Measurements from ENCODE around the gene NPB.

Gene NPB

GRCh38 chr17:81898885-81899284 is 3.2 kb upstream of the NPB start:
- no peak for DNase-seq (ENCODE audit: low read depth)

GRCh38 chr17:81899514-81900166 is 2.4 kb upstream of the NPB start:
- DNase-seq (ENCODE audit: low read depth): no peak

- DNase-seq (ENCODE audit: low read depth): peak; percentile 23
These were observed 1.7 kb upstream of the NPB start for GRCh38 chr17:81900181-81900820.

DNA sequence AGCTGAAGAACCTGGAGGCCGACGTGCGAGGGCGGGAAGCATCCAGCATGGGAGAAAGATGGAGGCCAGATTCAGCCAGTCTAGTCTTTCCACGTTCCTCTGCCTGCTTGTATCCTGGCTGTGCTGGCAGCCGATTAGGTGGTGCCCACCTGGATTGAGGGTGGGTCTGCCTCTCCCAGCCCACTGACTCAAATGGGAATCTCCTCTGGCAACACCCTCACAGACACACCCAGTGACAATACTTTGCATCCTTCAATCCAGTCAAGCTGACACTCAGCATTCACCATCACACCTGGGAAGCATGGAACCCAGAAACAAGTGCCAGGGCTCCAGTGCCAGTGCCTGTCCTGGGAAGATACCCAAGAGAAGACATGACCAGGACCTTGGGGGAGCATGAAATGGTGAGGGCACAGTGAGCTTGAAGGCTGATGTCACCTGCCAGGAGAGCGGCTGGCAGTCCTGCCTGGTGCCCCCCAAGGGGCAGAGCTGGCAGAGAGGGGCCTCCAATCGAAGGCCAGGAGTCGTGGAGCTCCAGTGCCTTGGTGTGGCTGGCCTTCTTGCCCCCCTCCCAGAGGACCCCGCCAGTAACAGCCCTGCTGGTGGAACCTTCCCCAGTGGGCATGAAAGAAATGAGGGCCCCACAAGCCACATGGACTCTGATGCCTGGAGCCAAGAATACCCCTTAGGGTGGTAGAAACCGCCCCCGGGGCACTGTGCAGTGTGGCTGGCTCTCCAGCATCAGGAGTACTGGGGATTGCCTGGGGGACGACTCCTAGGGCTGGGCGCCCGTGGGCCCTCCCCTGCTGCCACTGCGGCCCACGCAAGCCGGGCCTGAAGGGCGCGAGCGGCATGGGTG is 643 bp upstream of the NPB start:
- no peak for DNase-seq (ENCODE audit: low read depth)

DNA sequence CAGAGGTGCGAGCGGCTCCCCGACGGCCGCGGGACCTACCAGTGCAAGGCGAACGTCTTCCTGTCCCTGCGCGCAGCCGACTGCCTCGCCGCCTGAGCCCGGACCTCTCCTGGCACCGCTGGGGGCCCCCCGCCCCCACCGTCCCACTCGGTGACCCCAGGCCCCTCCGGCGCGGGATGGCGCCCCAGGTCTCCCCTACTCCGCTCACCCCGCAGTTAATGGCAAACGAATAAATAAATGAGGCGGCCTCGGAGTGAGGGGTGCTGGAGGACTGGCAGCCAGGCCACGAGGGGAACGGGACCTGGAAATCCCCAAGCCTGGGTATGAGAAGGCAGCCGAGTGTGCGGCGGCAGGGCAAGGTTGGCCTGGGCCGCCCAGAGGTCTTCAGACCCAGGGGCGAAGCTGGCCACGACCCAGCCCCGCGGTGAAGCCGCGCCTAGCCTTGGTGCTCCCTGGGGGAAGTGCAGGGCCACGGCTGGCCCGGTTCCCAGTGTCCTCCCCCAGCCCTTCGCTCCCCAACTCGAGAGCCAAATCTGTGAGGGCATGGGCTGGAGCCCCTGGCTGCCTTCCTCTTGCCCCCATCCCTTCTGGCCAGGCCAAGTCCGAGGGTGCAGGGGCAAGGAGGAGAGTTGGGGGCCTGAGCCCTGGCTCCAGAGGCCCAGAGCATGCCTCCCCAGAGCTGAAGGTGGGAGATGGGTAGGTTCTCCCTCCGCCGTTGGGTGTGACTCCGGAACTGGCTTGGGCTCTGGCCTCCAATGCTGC is 796 bp downstream of the NPB start:
- no peak for DNase-seq (ENCODE audit: low read depth)

DNA sequence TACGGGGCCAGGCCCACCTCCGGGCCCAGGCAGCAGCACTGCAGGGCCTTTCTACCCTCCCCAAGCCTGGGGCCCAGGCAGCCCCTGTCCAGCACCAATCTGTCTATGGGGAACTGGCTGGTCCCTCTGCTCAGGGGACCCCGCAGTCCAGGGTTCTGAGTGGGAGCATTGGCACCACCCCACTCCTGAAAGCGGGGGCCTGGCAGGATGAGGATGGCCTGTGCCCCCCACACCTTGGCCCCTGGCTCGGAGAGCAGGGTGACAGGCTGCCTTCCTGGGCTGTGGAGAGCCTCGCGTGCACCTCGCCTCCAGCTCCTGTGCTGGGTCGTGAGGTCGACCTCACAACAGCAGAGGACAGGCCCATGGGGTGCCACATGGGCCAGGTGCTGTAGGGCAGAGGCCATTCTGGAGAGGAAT is 1.4 kb downstream of the NPB start:
- DNase-seq (ENCODE audit: low read depth): no peak

DNA sequence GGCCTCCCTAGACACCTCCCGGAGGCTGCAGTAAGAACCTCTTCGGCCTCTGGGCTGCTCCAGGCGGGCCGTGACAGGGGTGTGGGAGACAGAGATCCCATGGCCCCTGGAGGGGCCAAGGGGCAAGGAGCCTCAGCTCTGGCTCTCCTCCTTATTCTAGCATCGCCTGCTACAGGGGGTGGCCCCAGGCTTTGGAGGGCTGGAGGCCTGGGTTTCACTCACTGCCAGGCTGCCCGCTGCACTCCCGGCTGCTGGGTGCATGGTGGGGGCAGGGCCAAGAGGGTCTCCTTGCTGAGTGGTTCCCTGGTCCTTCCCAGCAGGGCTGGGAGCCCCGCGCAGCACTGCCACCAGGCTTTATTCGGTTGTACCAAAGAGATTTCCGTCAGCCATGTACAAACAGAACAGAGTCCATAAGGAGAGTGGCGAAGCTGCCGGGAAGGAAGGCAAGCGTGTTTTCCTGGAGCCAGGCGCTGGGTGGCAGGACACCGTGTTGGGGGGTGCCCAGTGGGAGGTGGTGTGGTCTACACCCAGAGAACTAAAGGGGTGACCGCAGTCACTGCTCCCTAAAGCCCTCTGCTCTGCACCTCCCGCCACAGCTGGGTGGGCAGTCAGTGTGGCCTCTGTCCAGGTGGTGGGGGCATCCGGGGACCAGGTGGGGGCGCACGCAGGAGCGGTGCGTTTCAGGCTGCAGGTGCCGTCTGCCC is 2.0 kb downstream of the NPB start:
- DNase-seq (ENCODE audit: low read depth): no peak

DNA sequence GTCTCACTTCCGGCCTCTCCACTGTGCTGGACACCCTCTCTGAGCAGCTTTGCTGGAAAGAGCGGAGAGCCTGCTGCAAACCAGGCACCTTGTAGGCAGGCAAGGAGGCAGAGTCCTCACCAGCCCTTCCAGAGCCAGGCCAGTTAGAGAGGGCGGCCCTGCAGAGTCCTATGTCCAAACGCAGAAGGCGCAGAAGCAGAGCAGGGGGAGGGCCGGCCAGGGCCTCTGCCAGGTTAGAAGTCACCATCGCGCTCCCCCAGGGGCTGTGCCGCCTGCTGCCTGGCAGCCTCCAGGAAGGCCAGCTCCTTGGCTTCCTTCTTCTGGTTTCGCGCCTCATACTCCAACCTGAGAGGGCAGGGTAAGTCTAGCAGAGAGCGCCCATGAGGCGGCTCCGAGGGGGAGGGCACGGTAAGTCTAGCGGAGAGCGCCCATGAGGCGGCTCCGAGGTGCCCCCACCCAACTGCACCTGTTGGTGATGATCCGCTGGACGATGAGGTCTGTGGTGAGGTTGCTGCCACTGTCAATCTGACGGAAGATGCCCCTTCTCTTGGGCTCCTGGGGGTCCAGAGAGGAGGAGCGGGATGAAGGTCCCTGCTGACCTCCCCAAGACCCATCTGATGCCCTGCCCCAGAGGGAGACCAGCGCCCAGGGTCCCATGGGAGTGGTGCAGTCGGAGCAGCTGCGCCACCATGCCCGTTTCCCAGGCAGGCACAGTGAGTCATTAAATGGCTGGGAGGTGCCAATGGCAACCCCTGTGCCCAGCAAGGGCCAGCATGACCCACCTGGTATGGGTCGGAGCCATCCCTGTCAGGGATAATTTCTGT is 2.8 kb downstream of the NPB start:
- no peak for DNase-seq (ENCODE audit: low read depth)

DNA sequence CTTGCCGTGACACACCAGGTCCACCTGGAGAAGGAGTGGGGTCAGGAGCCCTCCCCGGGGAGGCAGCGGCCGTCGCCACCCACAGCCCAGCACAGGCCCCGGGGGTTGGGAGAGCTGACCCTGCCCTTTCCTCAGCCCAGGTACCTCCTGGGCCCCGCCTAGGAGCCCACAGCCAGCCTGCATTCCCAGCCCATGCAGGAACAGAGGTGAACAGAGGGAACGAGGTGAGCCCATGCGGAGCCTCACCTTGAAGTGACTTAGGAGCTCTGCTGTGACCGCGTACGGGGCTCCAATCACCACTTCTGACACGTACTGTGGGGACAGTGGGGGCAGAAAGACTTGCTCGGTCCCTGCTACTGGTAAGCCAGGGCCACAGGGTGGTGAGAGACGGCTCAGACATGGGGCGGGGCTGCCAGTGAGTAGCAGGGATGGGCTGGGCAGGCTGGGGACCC is 3.4 kb downstream of the NPB start:
- DNase-seq (ENCODE audit: low read depth): no peak

GRCh38 chr17:81905993-81906392 is 4.0 kb downstream of the NPB start:
- no peak for DNase-seq (ENCODE audit: low read depth)

GRCh38 chr17:81906476-81907218 is 4.6 kb downstream of the NPB start:
- no peak for DNase-seq (ENCODE audit: low read depth)

DNA sequence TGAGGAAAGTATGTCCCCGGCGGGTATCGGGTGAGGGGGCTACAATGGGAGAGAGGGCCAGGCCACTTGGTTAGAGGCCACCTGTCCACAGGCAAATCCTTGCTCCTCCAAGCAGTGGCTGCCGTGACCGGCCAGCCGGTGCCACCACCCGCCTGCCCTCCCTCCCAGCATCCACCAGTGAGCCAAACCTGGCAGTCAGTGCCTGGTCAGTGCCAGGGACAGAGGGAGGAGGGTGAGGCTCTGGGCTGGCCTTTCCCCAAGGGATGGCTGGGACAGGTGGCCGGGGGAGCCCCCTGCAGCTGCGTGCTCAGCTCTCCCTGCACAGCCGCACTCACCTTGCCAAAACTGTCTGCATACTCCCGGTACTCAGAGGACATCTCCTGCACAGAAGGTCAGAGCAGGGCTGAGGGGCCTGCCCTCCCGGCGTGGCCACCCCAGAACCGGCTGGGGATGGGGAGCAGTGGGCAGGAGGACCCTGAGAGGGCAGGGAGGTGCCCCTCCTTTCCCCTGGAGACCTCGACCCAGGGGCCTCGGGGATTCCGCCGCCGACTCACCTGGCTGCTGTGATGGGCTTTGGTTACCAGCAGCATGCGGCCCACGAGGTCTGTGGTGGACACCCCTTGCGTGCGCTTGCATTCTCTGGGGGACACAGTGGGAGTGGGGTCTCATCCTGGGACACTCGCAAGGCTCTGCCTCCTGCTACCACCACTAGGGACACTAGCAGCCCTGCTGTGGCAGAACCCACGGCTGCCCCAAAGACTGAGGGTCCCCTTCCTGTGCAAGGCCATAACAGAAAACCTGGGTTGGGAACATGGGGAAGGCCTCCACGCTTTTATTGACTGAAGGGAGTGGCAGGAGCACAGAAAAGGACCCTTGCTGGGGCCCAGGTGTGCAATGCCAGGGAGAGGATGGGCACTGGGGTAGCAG is 5.4 kb downstream of the NPB start:
- no peak for DNase-seq (ENCODE audit: low read depth)

GRCh38 chr17:81908793-81909192 is 6.8 kb downstream of the NPB start:
- no peak for DNase-seq (ENCODE audit: low read depth)

DNA sequence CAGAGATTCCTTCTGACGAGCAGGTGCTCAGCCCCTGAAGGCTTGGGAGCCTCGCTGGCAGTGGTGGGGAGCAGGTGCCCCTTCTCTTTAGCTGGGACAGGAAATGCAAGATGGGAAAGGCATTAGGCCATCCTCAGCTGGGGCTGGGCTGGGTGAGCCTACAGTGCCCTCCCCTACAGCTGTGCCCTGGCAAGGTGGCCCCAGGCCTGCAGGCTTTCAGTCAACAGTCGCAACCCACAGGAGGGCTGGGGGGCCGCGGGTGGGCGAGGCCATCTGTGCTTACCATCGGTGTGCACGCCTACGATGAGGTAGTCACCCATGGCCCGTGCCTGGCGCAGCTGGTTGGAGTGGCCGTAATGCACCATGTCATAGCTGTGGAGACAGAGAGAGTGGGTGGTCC is 7.2 kb downstream of the NPB start:
- DNase-seq (ENCODE audit: low read depth): no peak

DNA sequence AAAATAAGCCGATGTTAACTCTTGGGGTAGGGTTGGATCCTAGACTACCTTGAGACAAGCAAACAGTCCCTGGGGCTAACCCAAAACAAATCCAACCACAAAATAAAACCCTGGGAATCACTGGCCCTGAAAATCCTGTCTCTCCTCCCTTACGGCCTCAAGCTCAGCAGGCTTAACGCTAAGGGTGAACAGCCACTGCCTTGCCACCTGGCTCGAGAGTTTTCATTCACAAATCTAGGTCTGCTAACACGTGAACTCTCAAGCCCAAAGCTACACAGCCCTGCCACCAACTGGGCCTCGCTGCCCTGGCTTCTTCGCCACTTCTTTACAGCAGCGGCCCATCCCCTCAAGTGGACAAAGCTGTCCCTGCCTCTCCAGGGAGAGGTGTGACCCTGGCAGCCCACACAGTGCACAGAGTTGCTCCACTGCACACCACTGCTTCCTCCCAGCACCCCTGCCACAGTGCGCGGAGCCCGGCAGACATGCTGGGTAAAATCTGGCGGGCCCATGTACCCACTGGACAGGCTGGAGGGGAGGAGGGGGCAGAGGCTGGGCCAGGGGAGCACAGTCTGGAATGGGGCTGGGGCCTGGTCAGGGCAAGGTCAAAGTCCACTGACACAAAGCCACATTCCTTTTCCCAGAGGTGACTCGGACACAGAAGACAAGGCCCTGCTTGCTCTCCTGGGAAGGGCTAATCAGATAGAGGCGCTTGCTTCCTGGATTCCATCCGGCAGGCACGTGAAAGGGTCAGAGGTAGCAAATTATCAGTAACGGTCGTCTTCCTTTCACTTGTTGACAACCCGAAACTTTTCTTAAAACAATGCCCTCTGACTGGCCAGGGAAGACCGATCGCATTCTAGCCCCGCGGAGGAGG is 8.2 kb downstream of the NPB start:
- peak; percentile 53 for DNase-seq (ENCODE audit: low read depth)

- DNase-seq (ENCODE audit: low read depth): peak; percentile 46
These were observed 8.8 kb downstream of the NPB start for GRCh38 chr17:81910840-81911276.

GRCh38 chr17:81911277-81911961 is 9.4 kb downstream of the NPB start, which contains the start of gene PCYT2:
PCYT2 (minus strand) TSS chr17:81911399; CDS start chr17:81911355, 44 bp downstream.
- DNase-seq (ENCODE audit: low read depth): peak; percentile 93

Measured in ELR (cell line).